HepG2 (cell line): Measurements from ENCODE around the gene BZW1. TPM values are rescaled to one million over a fixed set of nuclear protein-coding genes. Genes with fewer than 3 reads are reported as not detected.

ENCODE experiments used
- ATAC-seq: fragments of 200-7000 bp; cut with Tn5 transposase; 3 replicates; pipeline ENCODE4 v1.9.1; 2020; ENCODE audit warnings: mild to moderate bottlenecking, moderate library complexity
- BruUV-seq: library from RNA; stranded (reverse); fragments of 400-500 nt; replicated peaks from 2 replicates; lab custom pipeline; 2021; lab: Mats Ljungman, UMichigan
- CTCF ChIA-PET: fragments of 300-600 bp; formaldehyde crosslinking; extraction: SDS; loops from one replicate; lab custom pipeline; 2021; ENCODE audit warnings: low total read pairs, inconsistent platforms, low intra/inter-chr PET ratio; lab: Yijun Ruan, JAX
- POLR2A ChIA-PET: fragments of 350-600 bp; sonication (Branson Sonifier 250); formaldehyde crosslinking; loops from one replicate; lab custom pipeline; 2020; ENCODE audit warnings: antibody characterized with exemption, inconsistent platforms; lab: Yijun Ruan, JAX
- DNase-seq: peaks from one replicate; pipeline ENCODE4 v3.0.0-alpha.2; 2015; ENCODE audit warnings: low spot score
- FAIRE-seq: peaks from 3 replicates; lab custom pipeline; 2011; peaks lifted over from hg19 to GRCh38; lab: Jason Lieb, UNC
- H2AFZ ChIP-seq: one replicate; pipeline ENCODE4 v1.6.1; 2011; ENCODE audit warnings: low read length, inconsistent platforms
- H3K27ac ChIP-seq: fragments of 300-600 bp; 3 replicates; pipeline ENCODE4 v1.8.0; 2011; ENCODE audit warnings: mixed run types, mild to moderate bottlenecking, mixed read lengths, low read length, inconsistent platforms; ENCODE audit not compliant: insufficient read depth; ENCODE audit errors: extremely low read length
- H3K27me3 ChIP-seq, 2 experiments: fragments of 200-600 bp in 1 of 2; 2 replicates in 1 of 2; 3 replicates in 1 of 2; pipeline versions ENCODE4 v1.6.0 to v1.8.0; 2011; ENCODE audit warnings: low read length in 2 of 2, mild to moderate bottlenecking in 2 of 2, moderate library complexity in 2 of 2, inconsistent platforms in 1 of 2; ENCODE audit not compliant: insufficient read depth in 2 of 2, control insufficient read depth in 1 of 2
- H3K36me3 ChIP-seq, 2 experiments: fragments of 200-600 bp in 1 of 2; replicated peaks in 1 of 2; 2 replicates in 1 of 2; 3 replicates in 1 of 2; pipeline versions ENCODE4 v1.5.1 to v1.8.0; 2011; ENCODE audit warnings: low read length in 2 of 2, inconsistent platforms in 1 of 2; ENCODE audit not compliant: insufficient read depth in 2 of 2, control insufficient read depth in 1 of 2
- H3K4me1 ChIP-seq: 2 replicates; pipeline ENCODE4 v1.5.1; 2012; ENCODE audit warnings: low read length, inconsistent platforms; ENCODE audit not compliant: insufficient read depth
- H3K4me2 ChIP-seq: 2 replicates; pipeline ENCODE4 v1.6.0; 2011; ENCODE audit warnings: low read depth, low read length, inconsistent platforms
- H3K4me3 ChIP-seq, 3 experiments: fragments of 200-600 bp in 1 of 3; sonication (generic), shearing (Covaris generic) in 1 of 3; replicated peaks in 1 of 3; 2 replicates each; pipeline ENCODE4 v1.5.1; 2011 to 2016; ENCODE audit warnings: low read length in 3 of 3, inconsistent platforms in 2 of 3, low read depth in 2 of 3, mild to moderate bottlenecking in 2 of 3, control low read depth in 1 of 3, mixed read lengths in 1 of 3; ENCODE audit not compliant: insufficient read depth in 1 of 3
- H3K79me2 ChIP-seq: one replicate; pipeline ENCODE4 v1.6.1; 2011; ENCODE audit warnings: low read length, inconsistent platforms; ENCODE audit not compliant: insufficient read depth
- H3K9ac ChIP-seq: 2 replicates; pipeline ENCODE4 v1.6.0; 2011; ENCODE audit warnings: mild to moderate bottlenecking, low read depth, low read length, inconsistent platforms; ENCODE audit not compliant: insufficient read depth
- H3K9me3 ChIP-seq: 2 replicates; pipeline ENCODE4 v1.5.1; 2012; ENCODE audit warnings: mild to moderate bottlenecking, low read length
- H4K20me1 ChIP-seq: 2 replicates; pipeline ENCODE4 v1.6.0; 2011; ENCODE audit warnings: inconsistent platforms, mild to moderate bottlenecking, low read length, moderate library complexity; ENCODE audit not compliant: insufficient read depth
- EEA1 ChIP-seq: sonication (generic); formaldehyde crosslinking; IDR thresholded peaks from 2 replicates; pipeline ENCODE4 v1.5.1; 2020; ENCODE audit warnings: mild to moderate bottlenecking, missing genetic modification reagents, borderline replicate concordance
- GABPA ChIP-seq, 2 experiments: IDR thresholded peaks; 2 replicates each; pipeline ENCODE4 v1.6.1; 2011 to 2016; ENCODE audit warnings: low read depth in 2 of 2, low read length in 1 of 2, missing biosample characterization in 1 of 2, missing genetic modification characterization in 1 of 2
- HMG20A ChIP-seq: IDR thresholded peaks from 2 replicates; pipeline ENCODE4 v1.6.1; 2016; ENCODE audit warnings: borderline replicate concordance
- KMT2A ChIP-seq: sonication (generic); formaldehyde crosslinking; IDR thresholded peaks from 2 replicates; pipeline ENCODE4 v1.4.0; 2020; ENCODE audit warnings: missing genetic modification reagents
- NR3C1 ChIP-seq: sonication (generic); formaldehyde crosslinking; IDR thresholded peaks from 2 replicates; pipeline ENCODE4 v1.4.0; 2020; ENCODE audit warnings: missing genetic modification reagents
- PHF20 ChIP-seq: sonication (generic); formaldehyde crosslinking; IDR thresholded peaks from 2 replicates; pipeline ENCODE4 v1.5.0; 2020; ENCODE audit warnings: mild to moderate bottlenecking, missing genetic modification reagents
- PITX1 ChIP-seq: sonication (generic); formaldehyde crosslinking; IDR thresholded peaks from 2 replicates; pipeline ENCODE4 v1.5.1; 2020; ENCODE audit warnings: mild to moderate bottlenecking, missing genetic modification reagents
- ZNF530 ChIP-seq: sonication (generic); formaldehyde crosslinking; IDR thresholded peaks from 2 replicates; pipeline ENCODE4 v1.5.0; 2020; ENCODE audit warnings: low read depth, mild to moderate bottlenecking, missing genetic modification reagents
- ZNF549 ChIP-seq: sonication (generic); formaldehyde crosslinking; IDR thresholded peaks from 2 replicates; pipeline ENCODE4 v1.5.0; 2020; ENCODE audit warnings: missing genetic modification reagents
- ZNF674 ChIP-seq: sonication (generic); formaldehyde crosslinking; IDR thresholded peaks from 2 replicates; pipeline ENCODE4 v1.5.0; 2020; ENCODE audit warnings: low read depth, mild to moderate bottlenecking, missing genetic modification reagents
- WGBS: methylation state at CpG from one replicate; pipeline ENCODE4 v1.1.6; 2017; ENCODE audit warnings: low lambda C conversion rate; 5-methylcytosine and 5-hydroxymethylcytosine counted together
- in situ Hi-C: cut with HindIII; loops from 2 replicates; pipeline ENCODE4 v1.10.0; 2017; ENCODE audit warnings: low pct_unique_long_range_greater_than_20kb; ENCODE audit not compliant: extremely low pct_ligation_motif_present
- intact Hi-C: fragments of 100-400 bp; cut with micrococcal nuclease; formaldehyde crosslinking; loops from one replicate; pipeline ENCODE4 v1.10.0; 2022; ENCODE audit not compliant: unreplicated experiment
- polyA plus RNA-seq, 8 experiments: library from polyadenylated mRNA; depleted of rRNA in 3 of 8; stranded (reverse) in 7 of 8; unstranded in 1 of 8; fragments of >200 nt; fragmentation: Illumina TruSeq in 4 of 8; extraction: Trizol in 4 of 8; gene quantifications; 2 replicates each; pipeline versions ENCODE4 v1.2.1 to v1.2.3, GENCODE V29; 2011 to 2016; ENCODE audit warnings: low read depth in 4 of 8, missing spikeins in 1 of 8, mixed read lengths in 1 of 8; ENCODE audit not compliant: insufficient read depth in 1 of 8
- total RNA-seq, 5 experiments: library from RNA; depleted of rRNA; stranded (reverse); fragments of >200 nt; fragmentation: Illumina TruSeq; extraction: Trizol; gene quantifications; 2 replicates each; pipeline ENCODE4 v1.2.3, GENCODE V29; 2016; ENCODE audit warnings: low read depth in 1 of 5
- TF ChIP-seq, protein P1 (sequence below): sonication (generic); formaldehyde crosslinking; IDR thresholded peaks from 2 replicates; pipeline ENCODE4 v1.5.0; 2020; ENCODE audit warnings: missing genetic modification reagents

The BZW1 gene
- total and polyA plus RNA-seq, 2 of the 13 experiments (the other 11 are each of a cell fraction or from before 2014, with no cell fraction given) = 106 to 384 TPM

DNA sequence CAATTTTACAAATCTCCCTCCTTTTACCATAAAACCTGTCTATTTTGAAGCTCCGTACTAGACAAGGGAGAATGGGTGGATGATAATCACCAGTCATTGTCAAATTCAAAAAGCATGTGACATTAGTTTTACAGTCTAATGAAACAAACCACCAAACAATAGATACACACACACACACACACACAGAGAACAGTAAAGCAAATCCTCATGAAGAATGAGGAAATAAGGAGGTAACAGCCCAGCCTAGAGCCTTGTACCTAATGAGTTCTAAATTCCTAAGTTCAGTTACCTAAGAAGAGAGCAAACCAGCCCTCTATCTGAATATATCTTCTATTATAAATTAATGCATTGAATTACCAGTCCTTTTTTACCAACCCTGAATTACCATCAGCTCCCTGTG lies 36.8 kb upstream of the BZW1 start:
- no peak overlapping the region for H3K4me3 ChIP-seq
- TF ChIP-seq HMG20A (CRISPR knock-in tag) = no peak
- TF ChIP-seq, protein P1, sequence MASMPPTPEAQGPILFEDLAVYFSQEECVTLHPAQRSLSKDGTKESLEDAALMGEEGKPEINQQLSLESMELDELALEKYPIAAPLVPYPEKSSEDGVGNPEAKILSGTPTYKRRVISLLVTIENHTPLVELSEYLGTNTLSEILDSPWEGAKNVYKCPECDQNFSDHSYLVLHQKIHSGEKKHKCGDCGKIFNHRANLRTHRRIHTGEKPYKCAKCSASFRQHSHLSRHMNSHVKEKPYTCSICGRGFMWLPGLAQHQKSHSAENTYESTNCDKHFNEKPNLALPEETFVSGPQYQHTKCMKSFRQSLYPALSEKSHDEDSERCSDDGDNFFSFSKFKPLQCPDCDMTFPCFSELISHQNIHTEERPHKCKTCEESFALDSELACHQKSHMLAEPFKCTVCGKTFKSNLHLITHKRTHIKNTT = no peak
- TF ChIP-seq PHF20 = no peak
- TF ChIP-seq ZNF549 = no peak
- TF ChIP-seq KMT2A (CRISPR knock-in tag) = no peak
- TF ChIP-seq NR3C1 (CRISPR knock-in tag) = no peak
- no peak for TF ChIP-seq ZNF530
- no peak for TF ChIP-seq GABPA (IDR thresholded peaks at IDR 0.05; ENCODE audit: low read depth, low read length)
- no peak for TF ChIP-seq GABPA (CRISPR knock-in tag; IDR thresholded peaks at IDR 0.05; ENCODE audit: low read depth)
- TF ChIP-seq ZNF674 (CRISPR knock-in tag) = no peak
- TF ChIP-seq PITX1 (CRISPR knock-in tag) = no peak
- TF ChIP-seq EEA1 (CRISPR knock-in tag) = no peak
- TF ChIP-seq, all 625 proteins: peak for 0
- Histone ChIP-seq H3K36me3 (no peaks in the 10 kb centered on the region), H3K27me3 (peaks cover 0 to 8% of the 10 kb centered on the region in 2 experiments; a peak in 2 of 5 replicates), H3K4me2 (no peak overlapping the region), H4K20me1 (no peaks in the 10 kb centered on the region), H3K9me3 (0 out of 2 replicates have a peak, but pooled peaks cover 6% of the 10 kb centered on the region), H2AFZ (no peak overlapping the region), H3K4me1 (peaks cover 30% of the 10 kb centered on the region), H3K27ac (no peak overlapping the region), H3K79me2 (no peaks in the 10 kb centered on the region), H3K9ac (no peak overlapping the region)
- intact Hi-C loops = no loop called here
- ATAC-seq (no peak), FAIRE-seq (no peak), DNase-seq (no peak)
- ChIA-PET CTCF (no interaction called here), POLR2A (interaction anchor here (1.4 kb wide), 1 partner anchor 36 kb away, joined by 3 read pairs; no protein-coding TSS in a partner anchor)
- WGBS = 92% methylated on average over 1 of the region's 1 CpG
- in situ Hi-C loops = no loop called here
- no TSS peak for BruUV-seq
